HL-60 (cell line): Measurements from ENCODE around the gene WASL.

ENCODE experiments used
- CTCF ChIP-seq: IDR thresholded peaks from one replicate; pipeline ENCODE4 v1.5.1; 2011; ENCODE audit warnings: low read length, control low read depth, inconsistent platforms; ENCODE audit not compliant: insufficient read depth
- GABPA ChIP-seq: IDR thresholded peaks from 2 replicates; pipeline ENCODE4 v1.6.1; 2012; ENCODE audit warnings: low read depth
- POLR2AphosphoS5 ChIP-seq: IDR thresholded peaks from 2 replicates; pipeline ENCODE4 v1.6.1; 2012; ENCODE audit warnings: low read depth
- REST ChIP-seq: IDR thresholded peaks from 2 replicates; pipeline ENCODE4 v1.6.1; 2012; ENCODE audit warnings: low read depth; ENCODE audit not compliant: insufficient replicate concordance
- SPI1 ChIP-seq: IDR thresholded peaks from 2 replicates; pipeline ENCODE4 v1.6.1; 2012; ENCODE audit warnings: low read depth, mild to moderate bottlenecking, borderline replicate concordance

- no peak for TF ChIP-seq CTCF
- no peak for TF ChIP-seq SPI1
- no peak for TF ChIP-seq GABPA
- TF ChIP-seq POLR2AphosphoS5, result no peak
- no peak for TF ChIP-seq REST
These were observed 47.1 kb upstream of the WASL start for GRCh38 chr7:123795917-123796316.
